Measurements from ENCODE around the gene IQCK.

DNA sequence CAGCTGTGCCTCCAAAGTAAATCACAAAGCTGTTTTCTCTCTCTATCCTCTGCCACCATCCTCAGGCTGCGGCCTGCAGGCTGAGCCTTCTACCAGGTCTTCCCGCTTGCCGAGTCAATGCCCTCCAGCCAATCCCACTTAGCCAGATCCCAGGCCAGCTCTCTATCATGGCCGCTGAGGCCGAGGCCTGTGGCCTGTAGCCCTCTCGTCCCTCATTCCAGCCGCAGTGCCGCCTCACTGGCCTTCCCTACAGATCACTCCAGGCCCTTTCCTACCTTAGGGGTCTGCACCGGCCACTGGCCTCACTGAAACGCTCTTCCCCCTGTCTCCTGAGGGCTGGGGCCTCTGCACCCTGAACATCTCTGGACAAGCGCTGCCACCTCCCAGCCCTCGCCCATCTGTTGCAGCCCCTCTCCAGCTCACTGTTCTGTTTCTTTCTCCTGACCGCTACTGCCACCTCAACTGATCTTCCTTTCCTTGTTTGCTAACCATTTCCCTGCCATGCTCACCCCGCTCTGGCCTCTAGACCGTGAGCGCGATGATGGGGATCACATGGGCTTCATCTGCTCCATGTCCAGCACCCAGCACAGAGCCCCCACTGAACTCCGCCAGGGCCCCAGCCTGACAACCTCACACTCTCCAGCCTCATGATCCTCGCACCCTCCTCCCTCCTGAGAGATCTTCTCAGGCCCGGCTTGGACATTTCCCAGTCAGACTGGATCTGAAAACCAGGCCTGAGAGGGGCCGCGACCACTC, 8.5 kb upstream of the IQCK start:
- TF ChIP-seq, protein P1, sequence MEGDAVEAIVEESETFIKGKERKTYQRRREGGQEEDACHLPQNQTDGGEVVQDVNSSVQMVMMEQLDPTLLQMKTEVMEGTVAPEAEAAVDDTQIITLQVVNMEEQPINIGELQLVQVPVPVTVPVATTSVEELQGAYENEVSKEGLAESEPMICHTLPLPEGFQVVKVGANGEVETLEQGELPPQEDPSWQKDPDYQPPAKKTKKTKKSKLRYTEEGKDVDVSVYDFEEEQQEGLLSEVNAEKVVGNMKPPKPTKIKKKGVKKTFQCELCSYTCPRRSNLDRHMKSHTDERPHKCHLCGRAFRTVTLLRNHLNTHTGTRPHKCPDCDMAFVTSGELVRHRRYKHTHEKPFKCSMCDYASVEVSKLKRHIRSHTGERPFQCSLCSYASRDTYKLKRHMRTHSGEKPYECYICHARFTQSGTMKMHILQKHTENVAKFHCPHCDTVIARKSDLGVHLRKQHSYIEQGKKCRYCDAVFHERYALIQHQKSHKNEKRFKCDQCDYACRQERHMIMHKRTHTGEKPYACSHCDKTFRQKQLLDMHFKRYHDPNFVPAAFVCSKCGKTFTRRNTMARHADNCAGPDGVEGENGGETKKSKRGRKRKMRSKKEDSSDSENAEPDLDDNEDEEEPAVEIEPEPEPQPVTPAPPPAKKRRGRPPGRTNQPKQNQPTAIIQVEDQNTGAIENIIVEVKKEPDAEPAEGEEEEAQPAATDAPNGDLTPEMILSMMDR (IDR thresholded peaks at IDR 0.05) = no peak
- no peak for TF ChIP-seq POLR2AphosphoS5 (IDR thresholded peaks at IDR 0.05)
- no peak for TF ChIP-seq POLR2A (IDR thresholded peaks at IDR 0.05)
